Liver (tissue), 9 donors: ENCODE data around the gene DDX52. TPM values are rescaled to one million over a fixed set of nuclear protein-coding genes. Genes with fewer than 3 reads are reported as not detected.
A peak's percentile ranks its signal among the peaks of the same experiment; 100 is the strongest.

Experiments used
- DNase-seq: peaks from one replicate; pipeline ENCODE4 v3.0.0-alpha.2; 2017; ENCODE audit warnings: low spot score
- H3K27ac ChIP-seq, 2 donors: one replicate each; pipeline ENCODE4 v1.7.0; 2013; ENCODE audit warnings: inconsistent platforms in 2 of 2, low read length in 2 of 2, control low read depth in 1 of 2, low read depth in 1 of 2, mild to moderate bottlenecking in 1 of 2
- H3K27me3 ChIP-seq, 4 donors: one replicate each; pipeline versions ENCODE4 v1.6.1 to v1.7.0; 2013; ENCODE audit warnings: low read length in 3 of 4, inconsistent platforms in 1 of 4, mild to moderate bottlenecking in 1 of 4, moderate library complexity in 1 of 4; ENCODE audit not compliant: control insufficient read depth in 4 of 4, insufficient read depth in 4 of 4
- H3K36me3 ChIP-seq, 4 donors: one replicate each; pipeline versions ENCODE4 v1.6.1 to v1.7.0; 2013; ENCODE audit warnings: low read length in 3 of 4, mild to moderate bottlenecking in 3 of 4, low read depth in 1 of 4, moderate library complexity in 1 of 4; ENCODE audit not compliant: control insufficient read depth in 4 of 4, insufficient read depth in 3 of 4
- H3K4me1 ChIP-seq, 4 donors: one replicate each; pipeline versions ENCODE4 v1.6.1 to v1.7.0; 2013; ENCODE audit warnings: low read length in 3 of 4, mild to moderate bottlenecking in 3 of 4, moderate library complexity in 1 of 4; ENCODE audit not compliant: control insufficient read depth in 4 of 4, insufficient read depth in 4 of 4
- H3K4me3 ChIP-seq, 3 donors: one replicate each; pipeline versions ENCODE4 v1.6.1 to v1.7.0; 2013; ENCODE audit warnings: low read length in 3 of 3, control low read depth in 1 of 3, low read depth in 1 of 3, mild to moderate bottlenecking in 1 of 3
- H3K9ac ChIP-seq, 2 donors: one replicate each; pipeline ENCODE4 v1.7.0; 2013; ENCODE audit warnings: low read length in 2 of 2, mild to moderate bottlenecking in 2 of 2, moderate library complexity in 2 of 2, control low read depth in 1 of 2, low read depth in 1 of 2
- H3K9me3 ChIP-seq, 4 donors: one replicate each; pipeline versions ENCODE4 v1.6.1 to v1.7.0; 2013; ENCODE audit warnings: low read length in 3 of 4; ENCODE audit not compliant: control insufficient read depth in 4 of 4
- ATF3 ChIP-seq: IDR thresholded peaks from 2 replicates; pipeline ENCODE4 v1.6.1; 2016; ENCODE audit warnings: antibody characterized with exemption
- EGR1 ChIP-seq, 2 donors: IDR thresholded peaks; 2 replicates each; pipeline ENCODE4 v1.6.1; 2016 to 2018; ENCODE audit warnings: antibody characterized with exemption in 2 of 2, low read depth in 2 of 2
- FOXA1 ChIP-seq: IDR thresholded peaks from 2 replicates; pipeline ENCODE4 v1.6.1; 2016; ENCODE audit warnings: antibody characterized with exemption
- FOXA2 ChIP-seq: IDR thresholded peaks from 2 replicates; pipeline ENCODE4 v1.6.1; 2016; ENCODE audit warnings: antibody characterized with exemption
- GABPA ChIP-seq, 2 donors: IDR thresholded peaks in 1 of 2; conservative IDR thresholded peaks in 1 of 2; 2 replicates each; pipeline ENCODE4 v1.6.1; 2016; ENCODE audit warnings: antibody characterized with exemption in 2 of 2, mild to moderate bottlenecking in 1 of 2, moderate library complexity in 1 of 2
- HNF4A ChIP-seq, 2 donors: conservative IDR thresholded peaks; 2 replicates each; pipeline ENCODE4 v1.6.1; 2016; ENCODE audit warnings: antibody characterized with exemption in 2 of 2, mild to moderate bottlenecking in 2 of 2
- JUND ChIP-seq, 2 donors: IDR thresholded peaks; 2 replicates each; pipeline ENCODE4 v1.6.1; 2016; ENCODE audit warnings: antibody characterized with exemption in 2 of 2
- NR2F2 ChIP-seq: IDR thresholded peaks from 2 replicates; pipeline ENCODE4 v1.6.1; 2016; ENCODE audit warnings: antibody characterized with exemption
- RXRA ChIP-seq, 2 donors: IDR thresholded peaks; 2 replicates each; pipeline ENCODE4 v1.6.1; 2017 to 2018; ENCODE audit warnings: antibody characterized with exemption in 2 of 2, mild to moderate bottlenecking in 1 of 2
- SP1 ChIP-seq: IDR thresholded peaks from 2 replicates; pipeline ENCODE4 v1.6.1; 2018; ENCODE audit warnings: antibody characterized with exemption, mild to moderate bottlenecking
- YY1 ChIP-seq: IDR thresholded peaks from 2 replicates; pipeline ENCODE4 v1.6.1; 2016; ENCODE audit warnings: antibody characterized with exemption, mild to moderate bottlenecking
- ZBTB33 ChIP-seq: IDR thresholded peaks from 2 replicates; pipeline ENCODE4 v1.6.1; 2016; ENCODE audit warnings: antibody characterized with exemption
- WGBS: extraction: QIAGEN DNeasy Blood & Tissue Kit; methylation state at CpG from one replicate; pipeline ENCODE4 v1.1.7; 2013; 5-methylcytosine and 5-hydroxymethylcytosine counted together
- polyA plus RNA-seq, 2 donors: library from polyadenylated mRNA; stranded (reverse) in 1 of 2; unstranded in 1 of 2; fragments of 200-250 nt in 1 of 2; fragments of >200 nt in 1 of 2; fragmentation: Nextera tagmentation in 1 of 2; extraction: Ambion mirVana in 1 of 2; gene quantifications; one replicate each; pipeline versions ENCODE4 v1.2.1 to v1.2.3, GENCODE V29; 2013 to 2015
- total RNA-seq, 2 donors: library from RNA; depleted of rRNA; stranded (reverse); fragments of >200 nt; gene quantifications; one replicate each; pipeline ENCODE4 v1.2.3, GENCODE V29; 2014
- TF ChIP-seq, protein P1 (sequence below): IDR thresholded peaks from 2 replicates; pipeline ENCODE4 v1.6.1; 2016; ENCODE audit warnings: antibody characterized with exemption
- TF ChIP-seq, protein P2 (sequence below): IDR thresholded peaks from 2 replicates; pipeline ENCODE4 v1.6.1; 2016; ENCODE audit warnings: antibody characterized with exemption, mild to moderate bottlenecking
- TF ChIP-seq, protein P3 (sequence below): fragments of 150-350 bp; IDR thresholded peaks from 2 replicates; pipeline ENCODE4 v1.5.1; 2017; ENCODE audit warnings: improper control_type of control experiment, low read depth, low read length; ENCODE audit not compliant: missing input control
- donor health status: healthy.
- donor health status: healthy.
- donor health status: healthy.
- donor health status: healthy.
- donor health status: healthy.

The DDX52 gene
- total and polyA plus RNA-seq, 4 donors, result 4.6 to 14.1 (median 11.6) TPM

DNA sequence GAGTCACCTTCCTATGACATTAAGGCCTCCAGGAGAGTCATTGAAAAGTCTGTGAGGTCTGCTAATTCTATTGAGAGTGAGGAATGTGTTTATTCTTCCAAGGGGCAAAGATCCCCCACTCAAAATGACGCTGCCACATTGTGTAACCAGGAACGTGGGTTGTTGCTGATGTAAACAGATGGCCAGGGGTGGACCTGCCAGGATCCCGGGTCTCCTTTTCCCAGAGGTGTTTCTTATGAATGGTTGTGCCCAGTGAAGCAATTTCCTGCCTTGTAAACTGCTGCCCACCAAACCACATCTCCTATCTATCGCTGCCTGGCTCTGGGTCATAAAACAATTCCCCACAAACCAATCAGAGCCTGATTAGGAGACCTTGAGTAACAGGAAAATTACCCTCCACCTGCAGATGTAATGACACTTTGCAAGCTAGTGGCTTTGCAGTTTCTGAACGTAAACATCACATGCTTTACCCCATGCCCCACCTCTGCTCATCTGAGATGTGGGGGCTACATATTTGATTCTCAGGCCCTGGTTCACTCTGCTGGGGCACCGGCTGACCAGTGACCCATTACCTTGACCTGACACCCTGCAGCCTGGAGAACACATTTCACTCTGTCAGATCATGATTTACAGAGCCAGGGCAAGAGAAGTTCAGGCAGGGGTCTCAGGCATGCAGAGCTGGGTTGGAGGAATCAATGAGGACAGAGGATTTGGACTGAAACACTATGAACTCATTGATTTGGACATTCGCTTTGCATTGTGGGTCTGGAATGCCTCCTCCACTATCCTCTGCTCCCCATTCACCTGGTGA, 33.1 kb upstream of the DDX52 start:
- peaks cover 0 to 23% (median 11%) of the 10 kb centered on the region in 4 donors for H3K4me1 ChIP-seq
- no peak overlapping the region for H3K4me3 ChIP-seq
- no peaks in the 10 kb centered on the region for H3K36me3 ChIP-seq
- peak overlapping the region; percentile 71 to 96 for H3K27ac ChIP-seq
- TF ChIP-seq FOXA1 (no peak), JUND (IDR thresholded peaks at IDR 0.05) (peak in 1 of 2 donors; percentile 38), RXRA (IDR thresholded peaks at IDR 0.05) (peak; percentile 49 to 65), NR2F2 (no peak), ZBTB33 (no peak), HNF4A (conservative IDR thresholded peaks at IDR 0.05) (peak; percentile 69 to 71), ATF3 (peak; percentile 15), EGR1 (IDR thresholded peaks at IDR 0.05; ENCODE audit: low read depth in 2 of 2) (no peak), SP1 (peak; percentile 67), YY1 (no peak), FOXA2 (peak; percentile 57), GABPA (IDR thresholded peaks at IDR 0.05 in 1 of 2, conservative IDR thresholded peaks at IDR 0.05 in 1 of 2) (peak in 1 of 2 donors; percentile 3)
- TF ChIP-seq, protein P1, sequence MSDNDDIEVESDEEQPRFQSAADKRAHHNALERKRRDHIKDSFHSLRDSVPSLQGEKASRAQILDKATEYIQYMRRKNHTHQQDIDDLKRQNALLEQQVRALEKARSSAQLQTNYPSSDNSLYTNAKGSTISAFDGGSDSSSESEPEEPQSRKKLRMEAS, result peak; percentile 25
- TF ChIP-seq, protein P2, sequence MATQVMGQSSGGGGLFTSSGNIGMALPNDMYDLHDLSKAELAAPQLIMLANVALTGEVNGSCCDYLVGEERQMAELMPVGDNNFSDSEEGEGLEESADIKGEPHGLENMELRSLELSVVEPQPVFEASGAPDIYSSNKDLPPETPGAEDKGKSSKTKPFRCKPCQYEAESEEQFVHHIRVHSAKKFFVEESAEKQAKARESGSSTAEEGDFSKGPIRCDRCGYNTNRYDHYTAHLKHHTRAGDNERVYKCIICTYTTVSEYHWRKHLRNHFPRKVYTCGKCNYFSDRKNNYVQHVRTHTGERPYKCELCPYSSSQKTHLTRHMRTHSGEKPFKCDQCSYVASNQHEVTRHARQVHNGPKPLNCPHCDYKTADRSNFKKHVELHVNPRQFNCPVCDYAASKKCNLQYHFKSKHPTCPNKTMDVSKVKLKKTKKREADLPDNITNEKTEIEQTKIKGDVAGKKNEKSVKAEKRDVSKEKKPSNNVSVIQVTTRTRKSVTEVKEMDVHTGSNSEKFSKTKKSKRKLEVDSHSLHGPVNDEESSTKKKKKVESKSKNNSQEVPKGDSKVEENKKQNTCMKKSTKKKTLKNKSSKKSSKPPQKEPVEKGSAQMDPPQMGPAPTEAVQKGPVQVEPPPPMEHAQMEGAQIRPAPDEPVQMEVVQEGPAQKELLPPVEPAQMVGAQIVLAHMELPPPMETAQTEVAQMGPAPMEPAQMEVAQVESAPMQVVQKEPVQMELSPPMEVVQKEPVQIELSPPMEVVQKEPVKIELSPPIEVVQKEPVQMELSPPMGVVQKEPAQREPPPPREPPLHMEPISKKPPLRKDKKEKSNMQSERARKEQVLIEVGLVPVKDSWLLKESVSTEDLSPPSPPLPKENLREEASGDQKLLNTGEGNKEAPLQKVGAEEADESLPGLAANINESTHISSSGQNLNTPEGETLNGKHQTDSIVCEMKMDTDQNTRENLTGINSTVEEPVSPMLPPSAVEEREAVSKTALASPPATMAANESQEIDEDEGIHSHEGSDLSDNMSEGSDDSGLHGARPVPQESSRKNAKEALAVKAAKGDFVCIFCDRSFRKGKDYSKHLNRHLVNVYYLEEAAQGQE, result peak; percentile 37
- TF ChIP-seq, protein P3, sequence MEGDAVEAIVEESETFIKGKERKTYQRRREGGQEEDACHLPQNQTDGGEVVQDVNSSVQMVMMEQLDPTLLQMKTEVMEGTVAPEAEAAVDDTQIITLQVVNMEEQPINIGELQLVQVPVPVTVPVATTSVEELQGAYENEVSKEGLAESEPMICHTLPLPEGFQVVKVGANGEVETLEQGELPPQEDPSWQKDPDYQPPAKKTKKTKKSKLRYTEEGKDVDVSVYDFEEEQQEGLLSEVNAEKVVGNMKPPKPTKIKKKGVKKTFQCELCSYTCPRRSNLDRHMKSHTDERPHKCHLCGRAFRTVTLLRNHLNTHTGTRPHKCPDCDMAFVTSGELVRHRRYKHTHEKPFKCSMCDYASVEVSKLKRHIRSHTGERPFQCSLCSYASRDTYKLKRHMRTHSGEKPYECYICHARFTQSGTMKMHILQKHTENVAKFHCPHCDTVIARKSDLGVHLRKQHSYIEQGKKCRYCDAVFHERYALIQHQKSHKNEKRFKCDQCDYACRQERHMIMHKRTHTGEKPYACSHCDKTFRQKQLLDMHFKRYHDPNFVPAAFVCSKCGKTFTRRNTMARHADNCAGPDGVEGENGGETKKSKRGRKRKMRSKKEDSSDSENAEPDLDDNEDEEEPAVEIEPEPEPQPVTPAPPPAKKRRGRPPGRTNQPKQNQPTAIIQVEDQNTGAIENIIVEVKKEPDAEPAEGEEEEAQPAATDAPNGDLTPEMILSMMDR, result no peak
- no peaks in the 10 kb centered on the region for H3K9me3 ChIP-seq
- peak overlapping the region; percentile 5 to 63 for H3K9ac ChIP-seq
- whole genome bisulfite sequencing, result 14% methylated on average over 7 of the region's 7 CpGs
- DNase-seq, result no peak
- no peaks in the 10 kb centered on the region for H3K27me3 ChIP-seq
